ENCODE measurements around the gene UBL5. TPM values are rescaled to one million over a fixed set of nuclear protein-coding genes. Genes with fewer than 3 reads are reported as not detected.
A peak's percentile ranks its signal among the peaks of the same experiment; 100 is the strongest.
"Not testable (repeated sequence)": the region's sequence is repeated elsewhere in the genome, so short reads cannot be mapped to it uniquely, and the experiment has no call there.

Gene UBL5
- total RNA-seq, 1 experiment from 2014 or later: 200 TPM

DNA sequence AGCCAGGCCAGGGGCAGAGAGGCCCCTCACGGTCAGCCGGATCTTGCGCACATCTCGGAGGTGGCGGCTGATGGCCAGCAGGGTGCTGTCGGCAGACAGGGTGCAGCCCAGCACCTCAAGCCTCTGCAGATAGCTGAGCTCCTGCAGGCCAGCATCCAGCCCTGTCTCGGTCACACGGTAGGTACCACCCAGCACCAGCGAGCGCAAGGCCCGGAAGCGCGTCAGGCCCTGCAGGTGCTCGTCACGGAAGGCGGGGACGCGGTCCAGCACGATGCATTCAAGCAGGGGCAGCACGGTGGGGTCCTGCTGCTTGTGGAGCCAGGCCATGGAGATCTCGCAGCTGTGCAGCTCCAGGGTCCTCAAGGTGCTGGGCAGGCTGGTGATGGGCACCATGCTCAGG, 16.6 kb upstream of the UBL5 start:
- DNase-seq (ENCODE audit: low spot score): no peak

GRCh38 chr19:9818175-9818733, 9.5 kb upstream of the UBL5 start:
- peak; percentile 3 for DNase-seq (ENCODE audit: low spot score)

DNA sequence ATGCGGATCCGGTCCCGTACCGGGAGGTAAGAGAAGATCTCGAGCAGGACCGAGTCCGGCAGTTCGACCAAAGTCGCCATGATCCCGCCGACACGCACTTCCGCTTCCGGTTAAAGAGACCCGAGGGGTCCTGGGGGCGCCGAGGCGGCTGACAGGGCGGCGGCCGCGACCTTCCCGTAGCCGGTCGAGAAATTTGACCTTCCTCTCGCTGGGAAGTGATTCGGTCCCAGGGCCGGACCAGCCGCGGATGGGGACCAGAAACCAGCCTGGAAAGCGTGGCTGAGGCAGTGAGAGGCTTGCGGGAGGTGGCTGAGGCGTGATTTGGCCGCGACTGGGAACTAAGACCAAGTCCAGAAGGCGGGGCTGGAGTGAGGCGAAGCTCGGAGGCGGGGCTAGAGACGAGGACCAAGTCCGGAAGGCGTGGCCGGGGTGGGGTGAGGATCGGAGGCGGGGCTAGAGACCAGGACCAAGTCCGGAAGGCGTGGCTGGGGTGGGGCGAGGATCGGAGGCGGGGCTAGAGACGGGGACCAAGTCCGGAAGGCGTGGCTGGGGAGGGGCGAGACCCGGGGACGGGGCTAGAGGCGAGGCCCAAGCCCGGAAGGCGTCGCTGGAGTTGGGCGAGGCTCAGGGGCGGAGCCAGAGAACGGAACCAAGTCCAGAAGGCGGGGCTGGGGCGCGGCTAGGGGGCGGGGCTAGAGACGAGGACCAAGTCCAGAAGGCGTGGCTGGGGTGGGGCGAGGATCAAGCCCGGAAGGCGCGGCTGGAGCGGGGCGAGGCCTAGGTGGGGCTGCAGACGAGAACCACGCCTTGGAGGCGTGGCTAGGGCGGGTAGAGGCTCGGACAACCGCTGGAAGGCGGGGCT, 8.8 kb upstream of the UBL5 start, which contains the start of gene FBXL12:
FBXL12 (minus strand) TSS at position 346 of the 862 bp plus-strand sequence; CDS start at position 80, 266 bp downstream.
- DNase-seq (ENCODE audit: low spot score): peak; percentile 98

DNA sequence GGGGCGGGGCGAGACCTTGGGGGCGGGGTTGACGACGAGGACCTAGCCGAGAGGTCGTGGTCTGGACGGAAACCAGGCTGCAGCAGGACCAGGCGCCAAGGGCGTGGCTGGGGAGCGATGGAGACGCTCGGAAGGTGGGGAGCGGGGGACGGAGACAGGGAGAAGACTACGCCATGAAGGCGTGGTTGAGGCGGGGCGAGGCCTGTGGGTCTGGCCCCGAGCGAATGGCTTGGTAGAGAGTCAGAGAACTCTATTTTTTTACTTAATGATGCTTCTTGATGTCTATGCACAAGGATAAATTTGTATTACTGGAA, 8.2 kb upstream of the UBL5 start:
- no peak for DNase-seq (ENCODE audit: low spot score)

DNA sequence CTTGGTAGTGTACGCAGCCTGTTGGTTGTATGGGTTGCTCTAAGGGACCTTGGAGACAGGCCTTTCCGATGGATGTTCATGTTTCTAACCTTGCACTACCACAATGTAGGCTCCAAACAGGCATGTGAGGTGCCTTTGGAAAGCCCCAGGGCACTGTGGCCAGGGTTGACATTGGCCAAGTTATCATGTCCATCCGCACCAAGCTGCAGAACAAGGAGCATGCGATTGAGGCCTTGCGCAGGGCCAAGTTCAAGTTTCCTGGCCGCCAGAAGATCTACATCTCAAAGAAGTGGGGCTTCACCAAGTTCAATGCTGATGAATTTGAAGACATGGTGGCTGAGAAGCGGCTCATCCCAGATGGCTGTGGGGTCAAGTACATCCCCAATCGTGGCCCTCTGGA, 7.7 kb upstream of the UBL5 start:
- DNase-seq (ENCODE audit: low spot score): not testable (repeated sequence)

- no peak for DNase-seq (ENCODE audit: low spot score)
Observed at GRCh38 chr19:9823816-9824215, 3.9 kb upstream of the UBL5 start.

GRCh38 chr19:9828551-9829063, 889 bp downstream of the UBL5 start:
- no peak for DNase-seq (ENCODE audit: low spot score)

DNA sequence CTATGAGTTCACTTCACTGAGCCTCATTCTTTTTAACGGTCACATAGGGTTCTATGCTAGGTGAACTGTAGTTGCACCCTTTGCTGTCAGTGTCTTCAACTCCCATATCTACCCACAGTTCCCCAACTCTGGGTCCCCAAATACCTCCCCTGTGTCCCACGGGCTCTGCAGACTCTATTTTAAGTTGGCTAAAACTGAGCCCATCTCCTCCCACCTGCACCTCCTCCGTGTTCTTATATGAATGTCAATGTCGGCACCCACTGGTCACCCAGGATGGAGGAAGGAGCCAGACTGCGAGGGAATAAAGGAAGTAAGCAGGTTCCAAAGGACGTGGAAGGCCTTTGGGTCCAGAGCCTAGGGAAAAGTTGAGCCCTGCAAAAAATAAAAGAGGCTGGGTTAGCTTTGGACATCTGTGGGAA, 6.6 kb downstream of the UBL5 start:
- DNase-seq (ENCODE audit: low spot score): no peak

DNA sequence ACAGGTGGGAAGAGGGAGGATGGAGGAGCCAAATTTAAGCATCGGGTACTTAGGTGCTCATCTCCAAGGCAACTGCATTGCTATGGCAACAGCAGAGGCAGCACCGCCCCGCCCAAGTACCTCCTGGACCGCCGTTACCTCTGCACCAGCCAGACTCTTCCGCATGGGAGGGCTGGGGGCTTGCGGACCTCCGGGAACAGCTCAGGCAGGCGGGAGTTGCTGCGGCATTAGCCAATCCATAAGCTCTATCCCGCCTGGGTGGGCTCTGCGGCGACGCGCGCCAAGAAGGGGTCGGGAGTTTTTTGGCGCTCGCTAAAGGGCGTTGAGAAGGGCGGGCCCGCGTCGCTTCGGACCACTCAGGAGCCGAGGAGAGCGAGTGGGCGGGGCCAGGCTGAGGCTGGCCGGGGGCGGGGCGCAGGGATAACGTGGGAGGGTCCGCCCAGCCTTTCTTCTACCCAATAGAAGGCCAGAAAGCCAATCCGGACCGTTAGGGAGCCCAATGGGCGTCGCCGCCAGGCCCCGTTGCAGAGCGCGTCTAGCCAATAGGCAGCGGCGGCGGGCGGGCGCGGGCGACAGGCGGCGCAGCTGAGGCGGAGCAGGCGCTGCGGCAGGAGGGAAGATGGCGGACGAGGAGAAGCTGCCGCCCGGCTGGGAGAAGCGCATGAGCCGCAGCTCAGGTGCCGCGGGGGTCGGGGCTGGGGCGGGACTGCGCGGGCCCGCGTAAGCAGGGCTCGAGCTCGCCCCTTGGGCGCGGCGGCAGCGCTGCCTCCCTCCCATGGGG, 7.2 kb downstream of the UBL5 start, which contains the start of gene PIN1:
PIN1 (plus strand) TSS at position 593 of the 781 bp plus-strand sequence; CDS start at position 620, 27 bp downstream.
- peak; percentile 96 for DNase-seq (ENCODE audit: low spot score)

- DNase-seq (ENCODE audit: low spot score): no peak
Observed at GRCh38 chr19:9835507-9835949, 7.8 kb downstream of the UBL5 start.

- no peak for DNase-seq (ENCODE audit: low spot score)
Observed at GRCh38 chr19:9836021-9836420, 8.3 kb downstream of the UBL5 start.

DNA sequence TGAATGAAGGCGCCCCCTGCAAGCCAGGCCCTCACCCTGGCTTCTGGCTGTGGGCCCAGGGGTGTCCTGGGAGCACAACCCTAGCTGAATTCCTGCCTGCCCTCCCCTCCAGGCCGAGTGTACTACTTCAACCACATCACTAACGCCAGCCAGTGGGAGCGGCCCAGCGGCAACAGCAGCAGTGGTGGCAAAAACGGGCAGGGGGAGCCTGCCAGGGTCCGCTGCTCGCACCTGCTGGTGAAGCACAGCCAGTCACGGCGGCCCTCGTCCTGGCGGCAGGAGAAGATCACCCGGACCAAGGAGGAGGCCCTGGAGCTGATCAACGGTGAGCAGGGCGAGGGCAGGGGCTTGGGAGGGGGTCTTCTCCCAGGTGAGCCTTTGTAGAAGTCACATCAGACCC, 10.6 kb downstream of the UBL5 start:
- no peak for DNase-seq (ENCODE audit: low spot score)

- DNase-seq (ENCODE audit: low spot score): no peak
Observed at GRCh38 chr19:9839415-9839814, 11.7 kb downstream of the UBL5 start.

- DNase-seq (ENCODE audit: low spot score): no peak
Observed at GRCh38 chr19:9842834-9843625, 15.3 kb downstream of the UBL5 start.

DNA sequence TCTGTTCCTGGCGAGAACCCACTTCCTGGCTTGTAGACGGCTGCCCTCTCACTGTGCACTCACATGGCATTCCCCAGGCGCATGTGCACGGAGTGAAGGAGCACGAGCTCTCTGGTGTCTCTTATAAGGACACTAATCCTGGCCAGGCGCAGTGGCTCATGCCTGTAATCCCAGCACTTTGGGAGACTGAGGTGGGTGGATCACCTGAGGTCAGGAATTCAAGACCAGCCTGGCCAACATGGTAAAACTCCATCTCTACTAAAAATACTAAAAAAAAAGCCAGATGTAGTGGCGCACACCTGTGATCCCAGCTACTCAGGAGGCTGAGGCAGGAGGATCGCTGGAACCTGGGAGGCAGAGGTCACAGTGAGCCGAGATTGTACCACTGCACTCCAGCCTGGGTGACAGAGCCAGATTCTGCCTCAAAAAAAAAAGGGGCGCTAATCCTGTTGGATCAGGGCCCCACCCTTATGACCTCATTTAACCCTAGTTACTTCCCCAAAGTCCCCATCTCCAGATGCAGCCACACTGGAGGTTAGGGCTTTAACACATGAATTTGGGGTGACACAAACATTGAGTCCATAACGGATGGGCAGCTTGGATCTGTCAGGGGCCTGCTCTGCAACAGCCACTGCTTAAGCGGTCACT, 16.0 kb downstream of the UBL5 start:
- not testable (repeated sequence) for DNase-seq (ENCODE audit: low spot score)

DNA sequence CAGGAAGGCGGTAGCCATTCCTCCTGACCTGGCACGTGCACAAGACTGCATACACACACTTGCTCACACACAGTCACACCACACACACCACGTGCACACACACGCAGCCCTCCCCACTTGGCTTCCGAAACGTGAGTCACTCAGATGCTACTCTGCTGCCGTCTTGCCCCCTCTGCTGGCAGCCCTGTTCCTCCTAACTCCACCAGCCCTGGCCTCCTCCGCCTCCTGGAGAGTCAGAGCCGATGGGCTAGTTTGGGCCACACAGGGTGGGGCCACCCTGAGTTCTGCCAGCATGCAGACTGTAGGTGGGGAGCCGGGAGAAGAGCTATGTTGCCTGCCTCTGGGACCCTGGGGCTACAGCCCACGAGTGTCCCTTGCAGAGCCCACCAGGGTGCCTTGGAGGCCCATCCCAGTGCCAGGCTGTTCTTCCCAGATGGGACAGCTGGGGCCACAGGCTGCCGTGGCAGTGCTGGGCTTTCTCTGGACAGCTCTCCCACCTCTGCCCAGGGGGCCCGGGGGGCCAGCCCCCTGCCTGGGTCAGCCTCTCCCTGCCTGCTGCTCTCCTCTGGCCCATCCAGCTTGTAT, 19.5 kb downstream of the UBL5 start:
- peak; percentile 51 for DNase-seq (ENCODE audit: low spot score)

DNA sequence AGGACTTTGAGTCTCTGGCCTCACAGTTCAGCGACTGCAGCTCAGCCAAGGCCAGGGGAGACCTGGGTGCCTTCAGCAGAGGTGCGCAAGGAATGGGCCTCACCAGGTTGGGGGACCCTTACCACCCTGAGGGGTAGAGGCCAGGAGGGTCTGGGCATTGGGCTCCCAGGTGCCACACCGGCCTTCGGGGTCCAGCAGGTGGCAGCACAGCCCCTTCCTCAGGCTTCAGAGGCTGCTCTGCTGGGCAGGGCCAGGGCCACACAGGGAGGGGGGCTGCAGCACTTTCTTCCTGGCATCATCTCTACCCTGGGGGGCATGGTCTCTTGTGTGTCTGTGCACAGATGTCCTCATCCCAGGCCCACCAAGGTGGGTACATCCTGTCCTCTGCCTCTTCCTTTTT, 20.3 kb downstream of the UBL5 start:
- no peak for DNase-seq (ENCODE audit: low spot score)

- no peak for DNase-seq (ENCODE audit: low spot score)
Observed at GRCh38 chr19:9848762-9849161, 21.0 kb downstream of the UBL5 start.

GRCh38 chr19:9849791-9850190, 22.1 kb downstream of the UBL5 start:
- no peak for DNase-seq (ENCODE audit: low spot score)

DNA sequence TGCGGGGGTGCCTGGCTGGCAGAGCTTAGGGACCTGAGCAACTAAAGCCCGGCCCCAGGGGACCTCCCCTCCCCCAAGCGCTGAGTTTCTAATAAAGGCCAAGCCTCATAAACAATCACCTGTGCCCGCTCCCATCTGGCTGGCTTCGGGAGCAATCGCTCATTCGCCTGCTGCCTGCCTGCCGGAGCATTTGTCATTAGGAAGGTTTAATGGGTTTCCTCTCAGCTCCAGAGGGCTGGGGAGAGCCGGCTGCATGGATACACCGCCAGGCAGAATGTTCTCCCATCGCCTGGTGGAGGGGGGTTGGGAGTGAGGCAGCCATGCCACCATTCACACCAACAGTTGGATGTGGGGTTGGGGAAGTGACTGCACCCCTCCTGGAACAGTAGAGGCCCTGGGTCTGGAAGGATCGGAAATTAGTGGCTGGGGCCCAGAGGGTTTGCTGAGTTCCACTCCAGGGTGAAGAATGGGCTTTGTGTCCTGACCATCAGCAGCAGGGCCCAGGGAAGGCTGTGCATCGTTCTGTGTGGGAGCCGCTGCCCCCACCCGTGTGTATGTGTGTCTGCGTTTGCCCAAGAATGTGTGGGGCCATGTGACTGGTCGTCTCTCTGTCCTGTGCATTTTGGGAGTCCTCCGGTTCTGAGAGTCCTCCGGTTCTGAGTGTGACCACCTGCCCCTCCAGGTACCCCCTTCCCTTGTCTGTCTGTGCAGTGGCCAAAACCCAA, 22.7 kb downstream of the UBL5 start:
- no peak for DNase-seq (ENCODE audit: low spot score)
